COLO668 (cell line): ENCODE measurements around the gene CPNE7.
"Not testable (repeated sequence)": the region's sequence is repeated elsewhere in the genome, so short reads cannot be mapped to it uniquely, and the experiment has no call there.

Experiments used
- DNase-seq: peaks from one replicate; lab custom pipeline; 2025; ENCODE audit not compliant: unreplicated experiment; lab: John Stamatoyannopoulos, UW

CPNE7 gene

DNA sequence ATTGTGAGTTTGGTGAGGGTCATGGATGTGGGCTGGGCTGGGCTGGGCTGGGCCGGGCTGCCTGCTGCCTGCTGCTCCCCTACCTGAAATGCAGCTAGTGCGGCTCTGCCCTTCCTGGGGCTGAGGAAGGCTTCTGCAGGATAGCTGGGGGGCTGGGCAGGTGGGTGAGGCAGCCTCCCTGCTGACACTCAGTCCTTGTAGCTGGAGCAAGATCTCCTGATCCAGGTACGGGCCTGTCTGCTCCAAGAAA lies 10.4 kb upstream of the CPNE7 start:
- DNase-seq, result no peak

DNA sequence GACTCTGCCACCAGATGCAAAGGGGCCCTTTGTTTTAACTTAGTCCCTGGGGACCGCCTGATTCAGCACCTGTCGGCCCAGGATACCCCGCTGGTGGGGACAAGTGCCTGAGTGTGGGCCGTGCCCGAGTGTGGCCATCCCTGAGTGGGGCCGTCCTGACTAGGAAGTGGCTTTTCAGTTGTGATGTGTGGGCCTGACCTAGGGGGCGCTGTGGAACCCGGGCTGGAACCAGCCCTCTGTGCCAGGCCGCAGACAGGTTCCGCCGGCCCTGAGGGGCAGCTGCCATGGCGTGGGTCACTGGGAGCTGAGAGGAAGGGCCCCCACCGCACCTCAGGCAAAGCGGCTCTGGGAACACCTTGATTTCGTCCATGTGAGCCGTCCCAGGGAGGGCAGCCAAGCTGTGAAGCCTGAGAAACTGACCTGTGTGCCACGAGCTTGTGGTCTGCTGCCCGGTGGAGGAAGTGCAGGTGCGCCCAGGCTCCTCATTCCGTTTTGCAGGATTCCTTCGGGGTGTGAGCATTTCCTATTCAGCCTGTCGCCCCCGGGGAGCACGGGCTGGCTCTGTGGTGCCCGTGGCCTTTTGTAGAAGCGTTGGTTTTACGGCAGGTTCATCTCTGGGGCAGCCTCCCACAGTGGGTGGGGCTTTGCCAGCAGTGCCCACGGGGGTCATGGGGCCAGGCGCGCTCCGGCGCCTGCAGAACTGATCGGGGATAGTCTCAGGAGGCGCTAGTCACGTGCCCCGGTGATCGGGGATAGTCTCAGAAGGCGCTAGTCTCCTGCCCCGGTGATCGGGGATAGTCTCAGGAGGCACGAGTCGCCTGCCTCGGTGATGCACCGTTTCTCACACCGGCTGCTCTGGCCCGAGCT lies 9.8 kb upstream of the CPNE7 start:
- peak; percentile 48 for DNase-seq

- DNase-seq, result no peak
Measured at GRCh38 chr16:89567656-89568594, 7.6 kb upstream of the CPNE7 start.

- no peak for DNase-seq
Measured at GRCh38 chr16:89569506-89570341, 5.8 kb upstream of the CPNE7 start.

DNA sequence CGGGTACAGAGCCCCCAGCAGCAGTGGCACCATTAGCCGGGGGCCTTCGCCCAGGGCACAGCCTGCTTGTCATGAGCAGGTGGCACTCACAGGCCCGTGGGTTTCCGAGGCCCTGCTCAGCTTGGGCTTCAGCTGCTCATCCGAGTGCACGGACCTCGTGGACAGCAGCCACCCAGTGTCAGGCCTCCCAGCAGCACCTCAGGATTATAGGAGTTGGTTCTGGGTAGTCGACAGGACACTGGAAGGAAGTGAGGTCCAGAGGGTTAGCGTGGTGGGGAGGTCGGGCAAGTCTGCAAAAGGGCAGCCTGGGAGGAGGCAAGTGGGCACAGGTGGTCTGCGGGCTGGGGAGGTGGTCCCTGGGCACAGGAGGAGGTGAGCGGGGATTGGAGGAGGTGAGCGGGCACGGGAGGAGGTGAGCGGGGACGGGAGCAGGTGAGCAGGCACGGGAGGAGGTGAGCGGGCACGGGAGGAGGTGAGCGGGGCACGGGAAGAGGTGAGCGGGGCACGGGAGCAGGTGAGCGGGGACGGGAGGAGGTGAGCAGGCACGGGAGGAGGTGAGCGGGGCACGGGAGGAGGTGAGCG lies 5.1 kb upstream of the CPNE7 start:
- DNase-seq, result no peak

DNA sequence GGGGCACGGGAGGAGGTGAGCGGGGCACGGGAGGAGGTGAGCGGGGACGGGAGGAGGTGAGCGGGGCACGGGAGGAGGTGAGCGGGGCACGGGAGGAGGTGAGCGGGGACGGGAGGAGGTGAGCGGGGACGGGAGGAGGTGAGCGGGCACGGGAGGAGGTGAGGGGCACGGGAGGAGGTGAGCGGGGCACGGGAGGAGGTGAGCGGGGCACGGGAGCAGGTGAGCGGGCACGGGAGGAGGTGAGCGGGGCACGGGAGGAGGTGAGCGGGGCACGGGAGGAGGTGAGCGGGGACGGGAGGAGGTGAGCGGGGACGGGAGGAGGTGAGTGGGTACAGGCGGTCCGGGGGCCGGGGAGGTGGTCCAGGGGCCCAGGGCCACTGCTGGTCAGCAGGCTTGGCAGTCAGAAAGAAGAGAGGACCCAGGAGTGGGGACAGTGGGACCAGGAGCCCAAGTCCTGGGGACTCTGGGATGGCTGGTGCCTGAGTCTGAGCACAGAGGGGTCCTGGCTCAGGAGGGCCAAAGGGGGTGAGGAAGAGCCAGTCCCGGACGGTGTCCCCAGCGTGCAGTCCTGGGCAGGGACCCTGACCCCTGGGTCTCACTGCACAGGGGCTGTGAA lies 4.5 kb upstream of the CPNE7 start:
- DNase-seq, result not testable (repeated sequence)

DNA sequence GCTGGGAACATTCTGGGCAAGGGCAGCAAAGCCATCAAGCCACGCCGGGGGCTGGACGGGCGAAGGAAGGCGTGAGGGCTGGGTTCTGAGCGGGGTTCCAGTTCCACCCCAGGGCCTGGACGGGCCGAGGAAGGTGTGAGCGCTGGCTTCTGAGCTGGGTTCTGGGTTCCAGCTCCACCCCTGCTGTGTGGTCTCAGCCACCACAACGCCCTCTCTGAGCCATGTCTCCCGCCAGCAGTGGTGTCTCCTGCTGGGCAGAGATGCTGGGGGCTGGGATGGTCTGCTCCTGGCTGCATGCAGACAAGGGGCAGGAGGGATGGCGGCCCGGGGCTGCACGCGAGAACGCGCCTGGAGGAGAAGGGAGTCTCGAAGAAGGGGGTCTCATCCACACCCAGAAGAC lies 3.9 kb upstream of the CPNE7 start:
- DNase-seq, result no peak

DNA sequence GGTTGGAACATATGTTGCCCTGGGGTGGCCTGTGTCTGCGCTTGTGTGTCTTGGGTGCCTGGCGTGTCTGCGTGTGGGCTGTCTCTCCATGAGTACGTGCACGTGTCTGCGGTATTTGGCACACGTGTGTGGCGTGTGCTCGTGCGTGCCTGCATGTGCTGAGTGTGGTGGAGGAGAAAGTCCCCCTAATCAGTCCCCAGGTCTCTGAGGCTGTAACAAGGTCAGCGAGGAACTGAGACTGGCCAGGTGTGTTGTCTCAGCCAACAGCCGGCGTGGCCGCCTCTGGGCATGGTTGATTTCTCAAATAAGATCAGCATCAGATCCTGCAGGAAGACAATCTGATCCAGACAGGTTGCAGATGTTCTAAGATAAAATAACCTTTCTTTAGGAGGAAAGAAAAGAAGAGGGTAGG lies 3.5 kb upstream of the CPNE7 start:
- peak; percentile 22 for DNase-seq

DNA sequence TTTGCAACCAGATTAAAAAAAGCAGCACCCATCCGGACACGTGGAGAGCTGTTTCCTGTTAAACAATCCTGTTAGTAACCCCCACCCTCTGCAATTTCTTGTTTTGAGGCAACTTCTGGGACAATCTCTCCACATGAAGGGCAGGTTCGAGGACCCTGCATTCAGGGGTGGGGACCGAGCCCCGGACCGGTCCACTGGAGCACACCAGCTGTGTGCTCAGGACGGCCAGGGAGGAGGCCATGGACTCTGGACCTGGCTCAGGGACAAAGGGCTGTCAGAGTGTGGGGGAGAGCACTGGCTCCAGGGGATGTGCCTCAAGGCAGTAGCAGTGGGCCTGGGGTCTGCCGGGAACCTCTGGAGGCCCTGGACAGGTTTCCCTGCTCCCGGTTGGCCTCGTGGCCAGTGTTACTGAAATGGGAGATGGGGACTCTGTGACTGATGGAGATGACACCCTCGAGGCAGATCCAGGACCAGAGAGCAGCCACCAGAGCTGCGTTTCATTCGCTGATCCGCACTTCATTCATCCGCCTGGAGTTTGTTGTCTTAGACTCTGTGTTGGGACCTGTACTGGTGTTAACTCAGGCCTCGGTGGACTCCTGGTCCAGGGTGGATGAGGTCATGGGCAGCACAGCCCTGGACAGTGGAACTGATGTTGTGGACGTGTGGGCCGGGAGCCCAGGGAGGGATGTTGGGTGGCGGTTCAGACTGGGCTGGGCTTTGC lies 2.9 kb upstream of the CPNE7 start:
- no peak for DNase-seq

- DNase-seq, result no peak
Measured at GRCh38 chr16:89573826-89574680, 1.5 kb upstream of the CPNE7 start.

GRCh38 chr16:89574681-89575246 lies 794 bp upstream of the CPNE7 start:
- peak; percentile 81 for DNase-seq

DNA sequence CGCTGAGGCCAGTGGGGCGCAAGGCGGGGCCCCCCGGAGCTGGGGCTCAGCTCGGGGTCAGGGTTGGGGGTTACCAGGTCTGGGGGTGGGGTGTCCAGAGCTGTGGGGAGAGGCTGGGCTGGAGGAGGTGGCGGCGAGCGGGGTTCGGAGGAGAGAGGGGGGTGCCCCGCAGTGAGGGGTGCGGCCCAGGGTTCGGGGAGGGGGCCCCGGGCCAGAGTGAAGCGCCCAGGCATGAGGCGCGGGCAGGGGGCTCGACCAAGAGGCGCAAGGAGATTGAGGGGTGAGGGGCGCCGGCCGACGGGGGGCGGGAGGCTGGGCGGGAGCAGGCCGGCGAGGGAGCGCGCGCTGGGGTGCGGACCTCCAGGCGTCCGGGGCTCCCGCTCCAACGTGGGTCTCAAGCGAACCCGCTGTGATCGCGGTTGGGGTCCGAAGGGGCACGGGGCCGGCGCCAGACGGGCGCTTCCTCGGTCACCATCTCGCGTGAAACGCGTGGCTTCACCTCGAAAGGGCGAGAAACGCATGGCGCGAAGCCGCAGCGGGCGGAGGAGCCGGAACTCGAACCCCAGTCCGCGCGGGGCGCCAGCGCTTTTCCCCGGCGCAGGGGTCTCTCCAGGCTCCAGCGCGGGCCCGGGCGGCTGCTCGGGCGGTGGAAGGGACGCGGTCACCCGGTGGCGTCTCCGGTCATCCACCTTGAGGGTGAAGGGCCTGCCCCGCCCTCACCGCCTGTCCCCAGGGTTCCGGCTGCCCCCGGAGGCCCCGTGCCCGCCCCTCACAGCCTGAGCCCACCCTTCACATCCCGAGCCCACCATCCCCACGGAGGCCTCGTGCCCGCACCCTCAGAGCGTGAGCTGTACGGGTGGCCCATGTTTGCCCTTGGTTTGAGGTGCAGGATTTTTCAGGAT lies 846 bp downstream of the CPNE7 start:
- no peak for DNase-seq

DNA sequence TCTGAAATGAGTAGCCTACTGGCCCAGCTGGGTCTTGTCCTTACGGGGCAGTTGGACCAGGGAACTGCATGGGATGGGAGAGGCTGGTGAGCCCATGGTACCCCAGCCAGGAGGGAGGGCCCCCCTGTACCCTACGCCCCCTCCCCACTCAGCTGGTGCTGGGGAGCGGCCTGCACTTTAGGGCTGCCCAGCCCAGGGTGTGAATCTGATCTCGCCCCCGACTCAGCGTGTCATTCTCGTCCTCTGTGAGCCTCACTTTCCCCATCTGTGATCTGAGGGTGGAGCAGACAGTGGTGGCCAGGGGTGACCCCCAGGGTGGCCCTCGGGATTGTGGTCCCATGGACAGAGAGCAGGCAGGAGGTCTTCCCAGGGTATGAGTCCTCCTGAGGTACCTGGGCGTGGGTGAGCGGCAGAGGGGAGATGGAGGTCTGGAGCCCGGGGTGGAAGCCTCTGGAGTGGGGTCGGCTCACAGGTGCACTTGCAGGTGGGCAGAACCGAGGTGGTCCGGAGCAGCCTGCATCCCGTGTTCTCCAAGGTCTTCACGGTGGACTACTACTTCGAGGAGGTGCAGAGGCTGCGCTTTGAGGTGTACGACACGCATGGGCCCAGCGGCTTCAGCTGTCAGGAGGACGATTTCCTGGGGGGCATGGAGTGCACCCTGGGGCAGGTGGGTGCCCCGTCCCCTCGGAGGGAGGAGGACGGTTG lies 1.6 kb downstream of the CPNE7 start:
- no peak for DNase-seq

DNA sequence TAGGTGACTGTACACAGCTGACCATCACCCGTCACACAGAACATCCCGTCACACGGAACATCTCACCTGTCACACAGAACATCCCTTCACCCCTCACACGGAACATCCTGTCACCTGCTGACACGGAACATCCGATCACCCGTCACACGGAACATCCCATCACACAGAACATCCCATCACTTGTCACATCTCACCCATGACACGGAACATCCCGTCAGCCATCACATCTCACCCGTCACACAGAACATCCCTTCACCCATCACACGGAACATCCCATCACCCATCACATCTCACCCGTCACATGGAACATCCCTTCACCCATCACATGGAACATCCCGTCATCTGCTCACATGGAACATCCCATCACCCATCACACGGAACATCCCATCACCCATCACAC lies 3.8 kb downstream of the CPNE7 start:
- no peak for DNase-seq

- no peak for DNase-seq
Measured at GRCh38 chr16:89581045-89581695, 5.6 kb downstream of the CPNE7 start.

- peak; percentile 36 for DNase-seq
Measured at GRCh38 chr16:89581861-89582563, 6.5 kb downstream of the CPNE7 start.
